HT1080 (cell line): ENCODE results near the gene GALNT17. TPM values are rescaled to one million over a fixed set of nuclear protein-coding genes. Genes with fewer than 3 reads are reported as not detected.

Experiments
- DNase-seq: peaks from one replicate; pipeline ENCODE4 v3.0.0-alpha.2; 2015; ENCODE audit warnings: low read depth
- total RNA-seq: library from RNA; depleted of rRNA; stranded (reverse); fragments of >200 nt; shearing (Covaris generic); gene quantifications from 2 replicates; pipeline ENCODE4 v1.2.3, GENCODE V29; 2014

Gene GALNT17
- total RNA-seq, 1 experiment from 2014 or later: not detected

GRCh38 chr7:71334541-71334940, 202.6 kb downstream of the GALNT17 start:
- DNase-seq: no peak

GRCh38 chr7:71338866-71339265, 206.9 kb downstream of the GALNT17 start:
- no peak for DNase-seq

GRCh38 chr7:71339924-71340323, 208.0 kb downstream of the GALNT17 start:
- DNase-seq: no peak

- DNase-seq: no peak
Observed at GRCh38 chr7:71342202-71342601, 210.3 kb downstream of the GALNT17 start.

GRCh38 chr7:71343039-71343438, 211.1 kb downstream of the GALNT17 start:
- no peak for DNase-seq

GRCh38 chr7:71343892-71344291, 211.9 kb downstream of the GALNT17 start:
- no peak for DNase-seq

GRCh38 chr7:71345117-71345884, 213.4 kb downstream of the GALNT17 start:
- DNase-seq: no peak

GRCh38 chr7:71348821-71349681, 217.1 kb downstream of the GALNT17 start:
- no peak for DNase-seq

- no peak for DNase-seq
Observed at GRCh38 chr7:71349682-71350481, 217.9 kb downstream of the GALNT17 start.

GRCh38 chr7:71350680-71351079, 218.7 kb downstream of the GALNT17 start:
- no peak for DNase-seq

GRCh38 chr7:71354716-71355115, 222.8 kb downstream of the GALNT17 start:
- no peak for DNase-seq

- no peak for DNase-seq
Observed at GRCh38 chr7:71361451-71362032, 229.6 kb downstream of the GALNT17 start.

- DNase-seq: no peak
Observed at GRCh38 chr7:71362240-71362639, 230.3 kb downstream of the GALNT17 start.

- DNase-seq: no peak
Observed at GRCh38 chr7:71363223-71363622, 231.3 kb downstream of the GALNT17 start.

GRCh38 chr7:71363627-71364026, 231.7 kb downstream of the GALNT17 start:
- no peak for DNase-seq

- DNase-seq: no peak
Observed at GRCh38 chr7:71364551-71364950, 232.6 kb downstream of the GALNT17 start.

GRCh38 chr7:71372991-71373390, 241.0 kb downstream of the GALNT17 start:
- DNase-seq: no peak

GRCh38 chr7:71377062-71377461, 245.1 kb downstream of the GALNT17 start:
- DNase-seq: no peak

- DNase-seq: no peak
Observed at GRCh38 chr7:71377469-71377868, 245.5 kb downstream of the GALNT17 start.

GRCh38 chr7:71384094-71384493, 252.2 kb downstream of the GALNT17 start:
- no peak for DNase-seq

- DNase-seq: no peak
Observed at GRCh38 chr7:71385330-71385729, 253.4 kb downstream of the GALNT17 start.
